HPDE6-E6E7 (cell line): Measurements from ENCODE around the gene IPCEF1.
"Not testable (repeated sequence)": the region's sequence is repeated elsewhere in the genome, so short reads cannot be mapped to it uniquely, and the experiment has no call there.

Experiments used
- DNase-seq: peaks from one replicate; pipeline ENCODE4 v3.0.0; 2011; ENCODE audit warnings: missing footprints; ENCODE audit errors: extremely low spot score

Gene IPCEF1

DNA sequence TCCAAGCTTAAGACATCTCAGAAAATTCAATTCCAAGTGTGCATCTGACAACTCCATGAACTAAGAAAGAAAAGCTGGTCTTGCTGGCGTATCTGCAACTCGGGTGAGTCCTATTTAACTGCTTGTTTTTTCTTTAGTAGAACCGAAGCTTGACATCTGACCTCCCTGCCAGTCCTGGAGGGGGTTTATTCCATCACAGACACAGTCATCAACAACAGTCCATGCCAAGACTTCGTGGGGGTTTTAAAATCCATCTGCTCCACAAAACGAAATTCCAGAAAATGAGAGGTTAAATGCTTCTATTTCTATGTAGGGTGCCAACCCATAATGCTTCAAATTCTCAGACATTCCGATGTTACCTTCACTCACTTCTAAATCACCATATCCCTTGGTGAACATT lies 133.9 kb downstream of the IPCEF1 start:
- DNase-seq = no peak

GRCh38 chr6:154219250-154219649 lies 137.4 kb downstream of the IPCEF1 start:
- no peak for DNase-seq

DNA sequence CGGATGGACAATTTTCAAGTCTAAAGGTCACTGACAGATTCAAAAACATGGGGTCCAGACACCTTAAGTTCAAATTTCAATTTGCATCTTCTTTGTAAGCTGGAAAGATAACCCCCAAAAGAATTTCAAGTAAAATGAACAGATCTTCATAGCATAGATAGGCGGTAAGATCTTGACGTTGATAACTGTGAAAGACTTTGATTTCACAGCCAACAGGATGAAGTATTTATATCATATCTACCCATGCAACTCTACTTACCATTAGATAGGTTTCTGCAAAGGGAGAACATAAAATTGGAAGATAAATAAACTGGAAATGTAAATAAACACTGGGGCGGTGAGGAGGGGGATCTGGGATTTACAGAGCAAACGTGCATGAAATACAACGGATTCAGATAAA lies 137.8 kb downstream of the IPCEF1 start:
- DNase-seq = no peak

- DNase-seq = no peak
Measured at GRCh38 chr6:154218301-154218700, 138.3 kb downstream of the IPCEF1 start.

GRCh38 chr6:154213782-154214181 lies 142.8 kb downstream of the IPCEF1 start:
- no peak for DNase-seq

- no peak for DNase-seq
Measured at GRCh38 chr6:154210678-154211077, 145.9 kb downstream of the IPCEF1 start.

GRCh38 chr6:154209555-154209954 lies 147.0 kb downstream of the IPCEF1 start:
- no peak for DNase-seq

- DNase-seq = no peak
Measured at GRCh38 chr6:154206996-154207395, 149.6 kb downstream of the IPCEF1 start.

DNA sequence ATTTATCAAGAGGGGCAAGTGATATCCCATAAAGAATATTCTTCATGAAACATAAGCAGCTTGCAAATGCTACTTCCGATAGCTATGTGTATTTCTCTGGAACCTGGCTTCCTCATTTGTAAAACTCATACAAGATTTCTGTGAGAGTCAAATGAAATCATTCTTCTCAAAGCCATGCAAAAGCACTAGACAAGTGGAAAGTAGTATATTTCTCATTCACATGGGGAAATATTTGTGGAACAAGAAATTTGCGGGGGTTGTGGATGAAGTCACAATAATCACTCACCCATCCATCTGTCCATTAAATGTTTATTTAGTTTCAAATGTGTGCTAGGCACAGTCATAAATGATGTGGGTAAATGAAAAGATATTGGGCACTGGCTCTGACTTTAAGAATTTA lies 150.5 kb downstream of the IPCEF1 start:
- DNase-seq = no peak

DNA sequence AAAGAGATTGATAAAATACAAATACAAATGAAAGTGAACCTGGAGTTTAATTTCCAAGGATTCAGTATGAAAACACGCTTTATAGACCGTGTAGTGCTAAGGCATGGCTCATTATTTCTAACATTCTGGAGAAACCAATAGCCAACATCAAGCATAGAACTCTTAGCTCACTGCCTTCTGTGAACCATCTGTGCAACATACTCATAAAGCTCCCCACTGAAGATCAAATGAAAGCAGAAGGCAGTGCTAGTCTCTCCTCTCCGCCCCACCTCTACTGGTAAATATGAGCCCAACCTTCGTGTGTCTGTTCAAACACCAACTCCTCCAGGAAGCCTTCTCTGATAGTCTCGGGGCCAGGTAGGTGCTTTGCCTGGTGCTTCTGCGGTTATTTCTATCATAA lies 153.6 kb downstream of the IPCEF1 start:
- no peak for DNase-seq

DNA sequence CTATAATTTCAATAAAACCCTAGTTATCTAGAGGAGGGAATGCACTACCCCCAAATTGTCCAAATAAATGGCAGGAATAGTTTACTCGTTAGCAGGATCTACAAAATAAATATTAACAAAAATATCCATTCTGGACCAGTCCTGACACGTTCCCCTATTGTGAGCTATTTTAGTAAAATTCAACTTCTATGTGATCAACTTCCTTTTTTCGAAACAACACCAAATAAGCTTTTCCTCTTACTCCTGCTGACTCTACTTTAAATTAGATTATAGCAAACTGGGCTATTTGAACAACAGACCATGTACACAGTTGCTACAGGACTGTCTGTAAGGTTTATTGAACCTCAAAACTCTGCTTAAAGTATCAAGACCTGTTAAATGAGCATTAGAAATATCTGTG lies 154.3 kb downstream of the IPCEF1 start:
- no peak for DNase-seq

DNA sequence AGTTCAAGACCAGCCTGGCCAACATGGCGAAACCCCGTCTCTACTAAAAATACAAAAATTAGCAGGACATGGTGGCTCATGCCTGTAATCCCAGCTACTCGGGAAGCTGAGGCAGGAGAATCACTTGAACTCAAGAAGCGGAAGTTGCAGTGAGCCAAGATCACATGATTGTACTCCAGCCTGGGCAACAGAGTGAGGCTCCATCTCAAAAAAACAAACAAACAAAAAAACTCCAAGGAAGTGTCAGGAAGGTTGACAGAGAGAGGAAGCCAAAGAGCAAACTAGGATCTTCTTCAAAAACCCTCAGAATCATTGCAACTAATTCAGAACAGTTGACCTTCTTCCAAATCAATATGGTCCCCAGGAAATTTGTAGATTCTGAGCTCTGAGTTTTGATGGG lies 154.9 kb downstream of the IPCEF1 start:
- DNase-seq = not testable (repeated sequence)

DNA sequence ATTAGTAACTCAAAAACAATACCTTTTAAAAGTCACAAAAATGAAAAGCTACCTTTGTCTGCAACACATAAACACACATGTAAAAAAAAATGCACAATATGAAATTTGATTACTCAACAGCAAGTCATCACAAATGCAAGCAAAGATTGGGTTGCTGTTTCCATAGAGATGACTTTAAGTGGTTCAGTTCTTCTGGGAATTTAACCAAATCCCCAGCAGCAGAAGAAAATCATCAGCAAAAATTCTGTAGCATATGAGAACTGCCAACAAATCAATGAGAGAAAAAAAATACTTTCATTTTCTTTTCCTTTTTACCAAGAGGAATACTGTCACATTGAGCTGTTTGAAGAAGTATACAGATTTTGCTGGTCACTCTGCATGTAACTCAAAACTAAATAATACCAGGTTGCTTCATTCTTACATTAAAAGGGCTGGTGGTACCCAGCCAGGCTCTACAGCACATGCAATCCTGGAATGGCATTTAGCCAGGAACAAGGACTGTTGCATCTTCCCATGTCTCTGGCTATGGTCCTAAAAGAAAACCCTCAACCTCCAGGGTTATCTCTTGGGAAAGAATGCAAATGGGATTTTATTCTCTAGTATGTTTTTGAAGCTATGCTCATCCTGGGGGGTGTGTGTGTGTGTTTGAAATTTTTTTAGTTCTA lies 159.3 kb downstream of the IPCEF1 start:
- peak; percentile 17 for DNase-seq

DNA sequence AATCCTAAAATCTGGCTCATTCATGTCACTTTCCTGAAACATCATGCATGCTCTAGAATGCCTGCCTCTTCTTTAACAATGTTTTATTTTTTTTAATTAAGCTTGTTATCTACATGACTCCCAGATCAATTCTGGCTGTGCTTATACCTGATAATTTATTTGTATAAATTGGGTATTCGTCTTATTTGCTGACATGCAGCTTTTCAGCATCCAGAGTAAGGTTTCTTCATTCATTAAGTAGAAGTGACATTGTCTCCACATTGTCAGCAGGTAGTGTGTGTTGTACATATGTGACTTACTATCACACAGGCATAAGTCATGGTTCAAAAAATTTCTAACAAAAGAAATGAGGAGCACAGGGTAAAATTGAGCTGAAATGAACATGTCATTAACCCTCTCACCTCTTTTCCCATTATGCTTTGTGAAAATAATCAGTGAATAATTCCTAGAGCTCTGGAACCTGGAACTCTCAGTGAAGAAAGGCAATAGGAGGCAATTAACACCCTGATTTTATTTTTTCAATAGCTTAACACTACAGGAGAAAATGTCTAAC lies 160.2 kb downstream of the IPCEF1 start:
- DNase-seq = no peak

- no peak for DNase-seq
Measured at GRCh38 chr6:154187714-154188113, 168.9 kb downstream of the IPCEF1 start.

- no peak for DNase-seq
Measured at GRCh38 chr6:154187203-154187602, 169.4 kb downstream of the IPCEF1 start.

GRCh38 chr6:154179434-154179833 lies 177.2 kb downstream of the IPCEF1 start:
- DNase-seq = no peak

GRCh38 chr6:154172393-154172792 lies 184.2 kb downstream of the IPCEF1 start:
- not testable (repeated sequence) for DNase-seq

DNA sequence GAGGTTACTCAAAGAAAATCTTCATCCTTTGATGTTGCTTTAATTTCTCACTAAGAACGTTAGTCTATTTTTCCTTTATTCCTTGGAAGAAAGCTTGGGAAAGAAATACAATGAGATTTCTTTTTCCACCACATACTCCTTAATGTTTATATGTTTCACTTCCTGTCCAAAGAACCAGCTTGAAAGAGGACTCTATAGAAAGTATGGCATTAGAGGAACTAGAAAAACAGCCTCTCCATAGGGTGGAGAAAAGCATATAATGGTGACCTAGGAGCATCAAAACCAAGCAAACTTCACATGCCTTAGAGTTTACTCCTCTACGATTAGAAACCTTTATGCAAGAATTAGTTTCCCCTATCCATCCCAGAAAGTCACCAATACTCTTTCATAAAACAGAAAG lies 186.5 kb downstream of the IPCEF1 start:
- DNase-seq = no peak

DNA sequence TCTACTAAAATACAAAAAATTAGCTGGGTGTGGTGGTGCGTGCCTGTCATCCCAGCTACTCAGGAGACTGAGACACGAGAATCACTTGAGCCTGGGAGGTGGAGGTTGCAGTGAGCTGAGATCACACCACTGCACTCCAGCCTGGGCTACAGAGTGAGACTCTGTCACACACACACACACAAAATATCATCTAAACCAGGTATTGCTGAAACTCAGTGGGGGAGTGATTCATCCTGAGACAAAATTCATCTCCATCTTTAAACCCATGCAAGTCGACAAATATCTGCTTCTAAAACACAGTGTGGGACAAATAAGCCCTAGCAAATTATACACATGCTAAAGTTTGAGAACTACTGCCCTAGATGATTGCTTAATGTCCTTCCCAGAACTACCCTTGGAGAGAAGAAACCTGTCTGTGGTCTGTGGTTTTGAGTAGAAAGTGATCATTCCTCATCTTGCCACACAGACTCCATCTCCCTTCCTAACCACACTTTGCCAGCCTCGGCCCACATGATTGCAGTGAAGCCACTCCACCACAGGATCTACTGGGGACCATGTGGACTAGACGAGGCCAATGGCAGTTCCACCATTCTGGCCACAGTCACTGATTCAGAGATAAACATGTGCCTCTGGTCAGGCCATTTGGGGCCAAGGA lies 187.3 kb downstream of the IPCEF1 start:
- DNase-seq = no peak

DNA sequence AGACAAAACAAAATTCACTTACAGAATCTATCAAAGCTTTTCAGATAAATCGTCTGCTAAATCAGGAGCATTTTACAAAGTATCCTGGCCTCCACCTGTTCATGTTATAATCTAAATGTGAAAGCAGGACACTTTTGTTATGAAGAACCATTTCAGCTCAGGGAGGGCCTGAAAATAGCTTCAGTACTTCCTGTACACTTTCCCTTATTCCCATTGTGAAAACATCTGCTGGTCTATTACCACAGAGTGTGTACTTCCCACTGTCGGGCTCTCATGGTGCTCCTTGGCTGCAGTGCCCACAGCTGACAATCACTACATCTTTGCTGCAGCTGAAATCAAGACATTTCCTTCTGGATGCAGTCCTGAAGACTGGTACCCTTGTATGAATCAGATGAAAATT lies 189.5 kb downstream of the IPCEF1 start:
- DNase-seq = no peak

- no peak for DNase-seq
Measured at GRCh38 chr6:154166140-154166539, 190.5 kb downstream of the IPCEF1 start.

DNA sequence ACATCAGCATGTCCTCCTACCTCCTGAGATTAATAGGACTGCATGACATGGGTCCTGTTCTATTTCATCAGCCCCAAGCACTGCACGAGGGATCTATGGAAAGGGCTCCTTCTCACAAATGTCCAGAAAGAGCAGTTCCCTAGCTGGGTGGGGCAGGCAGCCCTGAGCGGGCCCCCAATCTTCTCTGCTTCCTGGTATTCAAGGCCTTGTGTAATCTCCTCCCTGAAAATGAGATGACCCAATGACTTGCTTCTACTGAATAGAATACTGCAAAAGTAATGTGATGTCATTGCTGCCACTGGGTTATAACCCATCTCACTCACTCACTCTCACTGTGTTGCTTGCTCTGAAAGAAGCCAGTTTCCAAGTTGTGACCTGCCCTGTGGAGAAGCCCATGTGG lies 191.1 kb downstream of the IPCEF1 start:
- no peak for DNase-seq
